Measurements from ENCODE around the gene REXO4. TPM values are rescaled to one million over a fixed set of nuclear protein-coding genes. Genes with fewer than 3 reads are reported as not detected.

Gene REXO4
- total and polyA plus RNA-seq, 2 donors (not counting 3 experiments of a cell fraction or from before 2014, with no cell fraction given), result 19.5 to 29.5 TPM

- Histone ChIP-seq H3K36me3 (ENCODE audit: control insufficient read depth in 2 of 2, extremely low read depth in 1 of 2, insufficient read depth in 2 of 2, low read length in 2 of 2) (no peaks in the 10 kb centered on the region), H3K9ac (replicated peaks; ENCODE audit: extremely low read depth, insufficient read depth, low read length) (no peak overlapping the region), H3K79me2 (ENCODE audit: control insufficient read depth, insufficient read depth, low read length) (no peaks in the 10 kb centered on the region), H3K4me3 (replicated peaks in 1 of 3; ENCODE audit: insufficient read depth in 1 of 3, low read depth in 1 of 3, low read length in 3 of 3) (no peak overlapping the region), H2AFZ (ENCODE audit: low read depth, low read length) (no peak overlapping the region), H3K27ac (ENCODE audit: insufficient read depth, low read depth, low read length) (no peak overlapping the region), H3K9me1 (replicated peaks; ENCODE audit: control insufficient read depth, extremely low read depth, insufficient read depth, low read length) (no peaks in the 10 kb centered on the region), H3K4me1 (ENCODE audit: control insufficient read depth, extremely low read depth, insufficient read depth, low read length) (no peaks in the 10 kb centered on the region), H3K4me2 (ENCODE audit: insufficient read depth, low read length) (no peak overlapping the region), H4K20me1 (replicated peaks; ENCODE audit: control insufficient read depth, extremely low read depth, insufficient read depth, low read length) (no peaks in the 10 kb centered on the region), H3K27me3 (ENCODE audit: control insufficient read depth in 2 of 2, insufficient read depth in 2 of 2, low read length in 2 of 2) (no peaks in the 10 kb centered on the region), H3K9me3 (replicated peaks; ENCODE audit: control insufficient read depth, insufficient read depth, low read length) (no peaks in the 10 kb centered on the region)
- TF ChIP-seq MAX (IDR thresholded peaks at IDR 0.05; ENCODE audit: insufficient read depth, insufficient read length) (no peak), POLR2A (IDR thresholded peaks at IDR 0.05; ENCODE audit: low read depth, low read length) (no peak), POLR2AphosphoS5 (IDR thresholded peaks at IDR 0.05; ENCODE audit: insufficient read depth, low read depth, low read length) (no peak), MYC (IDR thresholded peaks at IDR 0.05; ENCODE audit: low read depth, low read length) (no peak)
- DNase-seq (ENCODE audit: low read depth, low spot score) (no peak), FAIRE-seq (no peak)
- POLR2A ChIA-PET, result no interaction called here
- dilution Hi-C loops (cut with MboI; ENCODE audit: extremely low pct_ligation_motif_present, low sequenced_read_pairs) (no loop called here), intact Hi-C loops (cut with micrococcal nuclease) (no loop called here)
- CTCF ChIA-PET, result no interaction called here
- no TSS peak for BruUV-seq (replicated peaks)
Measured at GRCh38 chr9:133441571-133441970, 23.8 kb upstream of the REXO4 start.

- DNase-seq (ENCODE audit: low read depth, low spot score) (no peak), FAIRE-seq (no peak)
- Histone ChIP-seq H3K36me3 (ENCODE audit: control insufficient read depth in 2 of 2, extremely low read depth in 1 of 2, insufficient read depth in 2 of 2, low read length in 2 of 2) (no peaks in the 10 kb centered on the region), H3K4me3 (replicated peaks in 1 of 3; ENCODE audit: insufficient read depth in 1 of 3, low read depth in 1 of 3, low read length in 3 of 3) (no peak overlapping the region), H3K79me2 (ENCODE audit: control insufficient read depth, insufficient read depth, low read length) (no peaks in the 10 kb centered on the region), H3K27me3 (ENCODE audit: control insufficient read depth in 2 of 2, insufficient read depth in 2 of 2, low read length in 2 of 2) (no peaks in the 10 kb centered on the region), H3K9me1 (replicated peaks; ENCODE audit: control insufficient read depth, extremely low read depth, insufficient read depth, low read length) (no peaks in the 10 kb centered on the region), H3K27ac (ENCODE audit: insufficient read depth, low read depth, low read length) (no peak overlapping the region), H3K9me3 (replicated peaks; ENCODE audit: control insufficient read depth, insufficient read depth, low read length) (no peaks in the 10 kb centered on the region), H2AFZ (ENCODE audit: low read depth, low read length) (no peak overlapping the region), H3K9ac (replicated peaks; ENCODE audit: extremely low read depth, insufficient read depth, low read length) (no peak overlapping the region), H4K20me1 (replicated peaks; ENCODE audit: control insufficient read depth, extremely low read depth, insufficient read depth, low read length) (no peaks in the 10 kb centered on the region), H3K4me1 (ENCODE audit: control insufficient read depth, extremely low read depth, insufficient read depth, low read length) (no peaks in the 10 kb centered on the region), H3K4me2 (ENCODE audit: insufficient read depth, low read length) (no peak overlapping the region)
- ChIA-PET POLR2A (no interaction called here), CTCF (no interaction called here)
- no peak for TF ChIP-seq CTCF (IDR thresholded peaks at IDR 0.05; ENCODE audit: extremely low read depth in 1 of 2, insufficient read depth in 1 of 2, low read depth in 1 of 2, low read length in 2 of 2)
- no peak for TF ChIP-seq EZH2 (IDR thresholded peaks at IDR 0.05; ENCODE audit: borderline replicate concordance, low read depth, low read length, severe bottlenecking)
- TF ChIP-seq POLR2A (IDR thresholded peaks at IDR 0.05; ENCODE audit: low read depth, low read length), result no peak
- TF ChIP-seq JUN (IDR thresholded peaks at IDR 0.05; ENCODE audit: borderline replicate concordance, insufficient read depth, insufficient read length, low read depth), result no peak
- no peak for TF ChIP-seq MYC (IDR thresholded peaks at IDR 0.05; ENCODE audit: low read depth, low read length)
- TF ChIP-seq FOS (IDR thresholded peaks at IDR 0.05; ENCODE audit: borderline replicate concordance, insufficient read depth, low read length), result no peak
- TF ChIP-seq MAX (IDR thresholded peaks at IDR 0.05; ENCODE audit: insufficient read depth, insufficient read length), result no peak
- TF ChIP-seq GATA2 (IDR thresholded peaks at IDR 0.05; ENCODE audit: insufficient read depth, insufficient read length, low read depth, low read length), result no peak
- TF ChIP-seq POLR2AphosphoS5 (IDR thresholded peaks at IDR 0.05; ENCODE audit: insufficient read depth, low read depth, low read length), result no peak
- intact Hi-C loops (cut with micrococcal nuclease), result no loop called here
- dilution Hi-C loops (cut with MboI; ENCODE audit: extremely low pct_ligation_motif_present, low sequenced_read_pairs), result no loop called here
- no TSS peak for BruUV-seq (replicated peaks)
Measured at GRCh38 chr9:133440874-133441273, 23.1 kb upstream of the REXO4 start.

Measured in endothelial cell of umbilical vein (primary cell).